WERI-Rb-1 (cell line): ENCODE results near the gene TTC7B.

ENCODE experiments used
- DNase-seq: peaks from one replicate; pipeline ENCODE4 v3.0.0-alpha.2; 2020
- H3K27ac ChIP-seq: fragments of 250-450 bp; sonication (Bioruptor Pico); 2 replicates; pipeline ENCODE4 v1.5.1; 2020; ENCODE audit warnings: mild to moderate bottlenecking, moderate library complexity
- H3K27me3 ChIP-seq: fragments of 250-450 bp; sonication (Bioruptor Pico); 2 replicates; pipeline ENCODE4 v1.5.1; 2021; ENCODE audit warnings: mild to moderate bottlenecking, low read depth, moderate library complexity; ENCODE audit not compliant: insufficient read depth, severe bottlenecking
- H3K36me3 ChIP-seq: fragments of 250-450 bp; sonication (Bioruptor Pico); 2 replicates; pipeline ENCODE4 v1.5.1; 2020; ENCODE audit warnings: mild to moderate bottlenecking, moderate library complexity
- H3K4me3 ChIP-seq: 2 replicates; pipeline ENCODE4 v1.5.1; 2011; ENCODE audit warnings: low read depth, mild to moderate bottlenecking, control low read depth, low read length
- H3K9me3 ChIP-seq: fragments of 250-450 bp; sonication (Bioruptor Pico); 2 replicates; pipeline ENCODE4 v1.5.1; 2021; ENCODE audit warnings: mild to moderate bottlenecking, moderate library complexity; ENCODE audit not compliant: severe bottlenecking
- CTCF ChIP-seq: IDR thresholded peaks from 2 replicates; pipeline ENCODE4 v1.5.1; 2011; ENCODE audit warnings: low read depth, mild to moderate bottlenecking, control low read depth, inconsistent platforms, low read length

TTC7B gene

GRCh38 chr14:90572441-90573150 lies 243.6 kb downstream of the TTC7B start:
- Histone ChIP-seq H3K27me3 (no peaks in the 10 kb centered on the region), H3K4me3 (no peak overlapping the region), H3K36me3 (peaks cover 79% of the 10 kb centered on the region), H3K9me3 (no peaks in the 10 kb centered on the region), H3K27ac (no peak overlapping the region)
- no peak for DNase-seq
- TF ChIP-seq CTCF = no peak

- DNase-seq = no peak
- Histone ChIP-seq H3K27ac (no peak overlapping the region), H3K27me3 (no peaks in the 10 kb centered on the region), H3K9me3 (no peaks in the 10 kb centered on the region), H3K36me3 (peaks cover 79% of the 10 kb centered on the region), H3K4me3 (no peak overlapping the region)
- peak; percentile 25 for TF ChIP-seq CTCF
Observed at GRCh38 chr14:90571149-90571947, 244.9 kb downstream of the TTC7B start.

- Histone ChIP-seq H3K4me3 (no peak overlapping the region), H3K9me3 (no peaks in the 10 kb centered on the region)
Observed at GRCh38 chr14:90570461-90570860, 245.8 kb downstream of the TTC7B start.

GRCh38 chr14:90569606-90570387 lies 246.4 kb downstream of the TTC7B start:
- no peak overlapping the region for H3K4me3 ChIP-seq
- DNase-seq = no peak
- no peak overlapping the region for H3K27ac ChIP-seq
- peaks cover 76% of the 10 kb centered on the region for H3K36me3 ChIP-seq
- no peaks in the 10 kb centered on the region for H3K27me3 ChIP-seq
- TF ChIP-seq CTCF = no peak
- H3K9me3 ChIP-seq = no peaks in the 10 kb centered on the region

More at GRCh38 chr14:90570461-90570860, 245.8 kb downstream of the TTC7B start:
- Histone ChIP-seq H3K36me3 (peaks cover 76% of the 10 kb centered on the region), H3K27ac (no peak overlapping the region), H3K27me3 (no peaks in the 10 kb centered on the region)
- DNase-seq = no peak
- TF ChIP-seq CTCF = no peak

GRCh38 chr14:90569201-90569600 lies 247.0 kb downstream of the TTC7B start:
- TF ChIP-seq CTCF = no peak
- no peak for DNase-seq

More at GRCh38 chr14:90569201-90569600, 247.0 kb downstream of the TTC7B start:
- Histone ChIP-seq H3K4me3 (no peak overlapping the region), H3K9me3 (no peaks in the 10 kb centered on the region), H3K27me3 (no peaks in the 10 kb centered on the region), H3K36me3 (peaks cover 72% of the 10 kb centered on the region), H3K27ac (no peak overlapping the region)
